Loucy (cell line): ENCODE measurements around the gene ZNF467.

Source experiments
- H2AFZ ChIP-seq: fragments of 200-600 bp; sonication (generic); 2 replicates; pipeline ENCODE4 v1.6.0; 2016; ENCODE audit warnings: antibody characterized with exemption, mild to moderate bottlenecking, low read length, moderate library complexity
- H3F3A ChIP-seq: fragments of 200-600 bp; 2 replicates; pipeline ENCODE4 v1.6.0; 2016; ENCODE audit warnings: antibody characterized with exemption, low read depth, mild to moderate bottlenecking
- H3K27me3 ChIP-seq: fragments of 200-600 bp; sonication (generic); 2 replicates; pipeline ENCODE4 v1.6.1; 2014; ENCODE audit warnings: low read length, mild to moderate bottlenecking; ENCODE audit not compliant: insufficient read depth, poor library complexity, severe bottlenecking
- H3K36me3 ChIP-seq: fragments of 200-600 bp; sonication (generic); 2 replicates; pipeline ENCODE4 v1.6.1; 2016; ENCODE audit warnings: low read length; ENCODE audit not compliant: insufficient read depth
- H3K4me1 ChIP-seq: fragments of 200-600 bp; sonication (generic); 2 replicates; pipeline ENCODE4 v1.5.1; 2014; ENCODE audit warnings: low read length, mild to moderate bottlenecking; ENCODE audit not compliant: insufficient read depth, poor library complexity, severe bottlenecking
- H3K4me2 ChIP-seq: fragments of 200-600 bp; sonication (generic); 2 replicates; pipeline ENCODE4 v1.6.0; 2014; ENCODE audit warnings: antibody characterized with exemption, low read length, low read depth, mild to moderate bottlenecking; ENCODE audit not compliant: poor library complexity, severe bottlenecking
- H3K4me3 ChIP-seq: fragments of 200-600 bp; sonication (generic); 2 replicates; pipeline ENCODE4 v1.5.1; 2014; ENCODE audit warnings: low read length, mild to moderate bottlenecking, mixed read lengths; ENCODE audit not compliant: poor library complexity, severe bottlenecking
- H3K79me2 ChIP-seq: fragments of 200-600 bp; sonication (generic); 2 replicates; pipeline ENCODE4 v1.6.1; 2014; ENCODE audit warnings: low read length; ENCODE audit not compliant: insufficient read depth
- H3K9ac ChIP-seq: fragments of 200-600 bp; sonication (generic); 2 replicates; pipeline ENCODE4 v1.6.0; 2014; ENCODE audit warnings: mild to moderate bottlenecking, low read depth, low read length, moderate library complexity; ENCODE audit not compliant: poor library complexity, severe bottlenecking
- H3K9me2 ChIP-seq: fragments of 200-600 bp; sonication (generic); replicated peaks from 2 replicates; pipeline ENCODE4 v1.6.1; 2016; ENCODE audit warnings: low read depth, low read length, mixed read lengths
- H3K9me3 ChIP-seq: fragments of 200-600 bp; sonication (generic); 2 replicates; pipeline ENCODE4 v1.6.1; 2014; ENCODE audit warnings: mild to moderate bottlenecking, antibody characterized with exemption, low read length, low read depth; ENCODE audit not compliant: insufficient read depth
- H4K20me1 ChIP-seq: fragments of 200-600 bp; sonication (generic); 2 replicates; pipeline ENCODE4 v1.6.0; 2014; ENCODE audit warnings: antibody characterized with exemption, low read length, mild to moderate bottlenecking; ENCODE audit not compliant: insufficient read depth, poor library complexity, severe bottlenecking
- CTCF ChIP-seq: fragments of 200-600 bp; sonication (generic); conservative IDR thresholded peaks from 2 replicates; pipeline ENCODE4 v1.5.1; 2014; ENCODE audit warnings: mild to moderate bottlenecking, antibody characterized with exemption, low read length
- EZH2phosphoT487 ChIP-seq: fragments of 200-600 bp; IDR thresholded peaks from 2 replicates; pipeline ENCODE4 v1.6.1; 2018; ENCODE audit warnings: antibody characterized with exemption, mild to moderate bottlenecking, moderate library complexity, borderline replicate concordance

The ZNF467 gene

GRCh38 chr7:149804106-149804505 lies 30.7 kb upstream of the ZNF467 start:
- H4K20me1 ChIP-seq, result no peaks in the 10 kb centered on the region

GRCh38 chr7:149803551-149804074 lies 30.2 kb upstream of the ZNF467 start:
- H3K9me3 ChIP-seq, result no peaks in the 10 kb centered on the region
- H3K36me3 ChIP-seq, result no peaks in the 10 kb centered on the region
- TF ChIP-seq EZH2phosphoT487 (no peak), CTCF (no peak)
- no peaks in the 10 kb centered on the region for H3K4me1 ChIP-seq
- H3K4me2 ChIP-seq, result no peak overlapping the region
- H3K9me2 ChIP-seq, result no peaks in the 10 kb centered on the region
- no peak overlapping the region for H3K4me3 ChIP-seq
- H2AFZ ChIP-seq, result no peak overlapping the region
- H3F3A ChIP-seq, result no peaks in the 10 kb centered on the region
- H3K9ac ChIP-seq, result no peak overlapping the region
- H3K79me2 ChIP-seq, result no peaks in the 10 kb centered on the region
- H3K27me3 ChIP-seq, result no peaks in the 10 kb centered on the region
- no peaks in the 10 kb centered on the region for H4K20me1 ChIP-seq

More at GRCh38 chr7:149804106-149804505, 30.7 kb upstream of the ZNF467 start:
- Histone ChIP-seq H3K9ac (no peak overlapping the region), H3K4me2 (no peak overlapping the region), H3F3A (no peaks in the 10 kb centered on the region), H3K36me3 (no peaks in the 10 kb centered on the region), H3K4me3 (no peak overlapping the region), H2AFZ (no peak overlapping the region), H3K9me3 (no peaks in the 10 kb centered on the region), H3K9me2 (no peaks in the 10 kb centered on the region), H3K27me3 (no peaks in the 10 kb centered on the region), H3K4me1 (no peaks in the 10 kb centered on the region), H3K79me2 (no peaks in the 10 kb centered on the region)
- TF ChIP-seq CTCF (no peak), EZH2phosphoT487 (no peak)

GRCh38 chr7:149802966-149803365 lies 29.6 kb upstream of the ZNF467 start:
- TF ChIP-seq CTCF (no peak), EZH2phosphoT487 (no peak)
- no peak overlapping the region for H3K4me2 ChIP-seq

More at GRCh38 chr7:149802966-149803365, 29.6 kb upstream of the ZNF467 start:
- H3K36me3 ChIP-seq, result no peaks in the 10 kb centered on the region
- H3K79me2 ChIP-seq, result no peaks in the 10 kb centered on the region
- no peaks in the 10 kb centered on the region for H4K20me1 ChIP-seq
- no peaks in the 10 kb centered on the region for H3K9me3 ChIP-seq
- H3K27me3 ChIP-seq, result no peaks in the 10 kb centered on the region
- H3F3A ChIP-seq, result no peaks in the 10 kb centered on the region
- no peaks in the 10 kb centered on the region for H3K4me1 ChIP-seq
- H2AFZ ChIP-seq, result no peak overlapping the region
- H3K4me3 ChIP-seq, result no peak overlapping the region
- H3K9ac ChIP-seq, result no peak overlapping the region
- no peaks in the 10 kb centered on the region for H3K9me2 ChIP-seq
